ENCODE results near the gene LEPROT. TPM values are rescaled to one million over a fixed set of nuclear protein-coding genes. Genes with fewer than 3 reads are reported as not detected.
A peak's percentile ranks its signal among the peaks of the same experiment; 100 is the strongest.

The LEPROT gene
- total and polyA plus RNA-seq, 4 experiments from 2014 or later, result 13.2 to 27.1 (median 25.4) TPM

DNA sequence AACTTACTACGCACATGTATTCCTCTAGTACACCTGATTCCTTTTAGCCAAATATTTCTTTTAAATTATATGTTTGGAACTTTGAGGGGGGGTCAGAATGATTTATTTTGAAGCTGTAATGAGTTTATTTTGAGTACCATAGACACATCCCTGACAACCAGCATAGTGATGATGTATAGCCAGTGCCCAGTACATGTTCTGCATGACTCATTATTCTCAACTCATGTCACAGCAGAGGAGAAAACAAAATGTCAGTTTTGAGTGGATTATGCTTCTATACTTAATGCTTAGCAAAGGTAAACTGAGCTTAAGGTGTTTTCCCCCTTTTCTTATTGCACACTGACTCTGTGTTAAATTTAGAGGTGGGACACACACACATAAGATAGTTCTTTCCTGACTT, 22.4 kb upstream of the LEPROT start:
- no peak for DNase-seq
- intact Hi-C loops (cut with micrococcal nuclease), result no loop called here

GRCh38 chr1:65399003-65399402, 21.5 kb upstream of the LEPROT start:
- DNase-seq, result no peak
- H3K27me3 Mint-ChIP-seq, result no peaks in the 10 kb centered on the region
- no peak overlapping the region for H3K4me3 Mint-ChIP-seq
- CTCF ChIA-PET (ENCODE audit: partially characterized antibody), result no interaction called here
- POLR2A ChIA-PET (ENCODE audit: partially characterized antibody), result no interaction called here
- no peak overlapping the region for H3K27ac Mint-ChIP-seq
- H3K4me3 ChIP-seq (ENCODE audit: low read length in 2 of 2), result no peak overlapping the region
- H3K27ac ChIP-seq (ENCODE audit: low read depth, low read length), result no peak overlapping the region
- no peaks in the 10 kb centered on the region for H3K27me3 ChIP-seq (ENCODE audit: insufficient read depth, low read length)
- peaks cover 4 to 9% (median 6%) of the 10 kb centered on the region in 4 donors for H3K4me1 Mint-ChIP-seq
- no peaks in the 10 kb centered on the region for H3K9me3 ChIP-seq (ENCODE audit: control insufficient read depth in 1 of 2, low read length in 2 of 2)
- peaks cover 3 to 4% of the 10 kb centered on the region in 2 donors for H3K36me3 Mint-ChIP-seq
- peaks cover 9% of the 10 kb centered on the region for H3K4me1 ChIP-seq (ENCODE audit: insufficient read depth, low read length)
- no peaks in the 10 kb centered on the region for H3K36me3 ChIP-seq (ENCODE audit: insufficient read depth, low read length)
- H3K9me3 Mint-ChIP-seq, result no peaks in the 10 kb centered on the region
- intact Hi-C loops (cut with micrococcal nuclease), result no loop called here

More for the DNA sequence above, 22.4 kb upstream of the LEPROT start:
- Histone ChIP-seq H3K36me3 (ENCODE audit: insufficient read depth, low read length) (no peaks in the 10 kb centered on the region), H3K27ac (ENCODE audit: low read depth, low read length) (no peak overlapping the region), H3K4me3 (ENCODE audit: low read length in 2 of 2) (no peak overlapping the region), H3K9me3 (ENCODE audit: control insufficient read depth in 1 of 2, low read length in 2 of 2) (no peaks in the 10 kb centered on the region), H3K4me1 (ENCODE audit: insufficient read depth, low read length) (peaks cover 18% of the 10 kb centered on the region), H3K27me3 (ENCODE audit: insufficient read depth, low read length) (no peaks in the 10 kb centered on the region)
- Mint-ChIP-seq H3K9me3 (no peaks in the 10 kb centered on the region), H3K36me3 (peaks cover 3 to 4% of the 10 kb centered on the region in 2 donors), H3K27ac (no peak overlapping the region), H3K27me3 (no peaks in the 10 kb centered on the region), H3K4me1 (peaks cover 6 to 16% (median 9%) of the 10 kb centered on the region in 4 donors), H3K4me3 (no peak overlapping the region)
- ChIA-PET CTCF (ENCODE audit: partially characterized antibody) (no interaction called here), POLR2A (ENCODE audit: partially characterized antibody) (no interaction called here)

- Mint-ChIP-seq H3K27me3 (no peaks in the 10 kb centered on the region), H3K36me3 (peaks cover 2 to 3% of the 10 kb centered on the region in 2 donors), H3K4me3 (no peak overlapping the region), H3K9me3 (no peaks in the 10 kb centered on the region), H3K4me1 (peaks cover 0 to under 1% (median 0%) of the 10 kb centered on the region in 4 donors), H3K27ac (no peak overlapping the region)
- CTCF ChIA-PET (ENCODE audit: partially characterized antibody), result no interaction called here
- intact Hi-C loops (cut with micrococcal nuclease), result no loop called here
- no peaks in the 10 kb centered on the region for H3K4me1 ChIP-seq (ENCODE audit: insufficient read depth, low read length)
- no peak overlapping the region for H3K27ac ChIP-seq (ENCODE audit: low read depth, low read length)
- H3K27me3 ChIP-seq (ENCODE audit: insufficient read depth, low read length), result no peaks in the 10 kb centered on the region
- H3K9me3 ChIP-seq (ENCODE audit: control insufficient read depth in 1 of 2, low read length in 2 of 2), result no peaks in the 10 kb centered on the region
- H3K4me3 ChIP-seq (ENCODE audit: low read length in 2 of 2), result no peak overlapping the region
- POLR2A ChIA-PET (ENCODE audit: partially characterized antibody), result no interaction called here
- H3K36me3 ChIP-seq (ENCODE audit: insufficient read depth, low read length), result no peaks in the 10 kb centered on the region
- no peak for DNase-seq
Measured at GRCh38 chr1:65401612-65402011, 18.9 kb upstream of the LEPROT start.

GRCh38 chr1:65404941-65405340, 15.5 kb upstream of the LEPROT start:
- ChIA-PET POLR2A (ENCODE audit: partially characterized antibody) (no interaction called here), CTCF (ENCODE audit: partially characterized antibody) (interaction anchor here (0.7 kb wide), 1 partner anchor 10 kb away, joined by 3 read pairs; no protein-coding TSS in a partner anchor)
- DNase-seq, result no peak
- H3K36me3 Mint-ChIP-seq, result peaks cover 0 to 14% of the 10 kb centered on the region in 2 donors
- H3K27ac Mint-ChIP-seq, result no peak overlapping the region
- Histone ChIP-seq H3K9me3 (ENCODE audit: control insufficient read depth in 1 of 2, low read length in 2 of 2) (no peaks in the 10 kb centered on the region), H3K27ac (ENCODE audit: low read depth, low read length) (no peak overlapping the region), H3K4me1 (ENCODE audit: insufficient read depth, low read length) (no peaks in the 10 kb centered on the region), H3K36me3 (ENCODE audit: insufficient read depth, low read length) (no peaks in the 10 kb centered on the region), H3K27me3 (ENCODE audit: insufficient read depth, low read length) (no peaks in the 10 kb centered on the region), H3K4me3 (ENCODE audit: low read length in 2 of 2) (no peak overlapping the region)
- no peaks in the 10 kb centered on the region for H3K4me1 Mint-ChIP-seq
- H3K4me3 Mint-ChIP-seq, result no peak overlapping the region
- H3K9me3 Mint-ChIP-seq, result peaks cover 0 to 4% (median 0%) of the 10 kb centered on the region in 8 donors
- intact Hi-C loops (cut with micrococcal nuclease), result no loop called here
- H3K27me3 Mint-ChIP-seq, result no peaks in the 10 kb centered on the region

GRCh38 chr1:65407877-65408276, 12.6 kb upstream of the LEPROT start:
- no peak overlapping the region for H3K4me3 ChIP-seq (ENCODE audit: low read length in 2 of 2)
- Mint-ChIP-seq H3K36me3 (peaks cover 0 to 13% of the 10 kb centered on the region in 2 donors), H3K27me3 (no peaks in the 10 kb centered on the region), H3K4me3 (no peak overlapping the region), H3K27ac (no peak overlapping the region), H3K4me1 (no peaks in the 10 kb centered on the region), H3K9me3 (peaks cover 0 to 6% (median 0%) of the 10 kb centered on the region in 8 donors)
- H3K27ac ChIP-seq (ENCODE audit: low read depth, low read length), result no peak overlapping the region
- intact Hi-C loops (cut with micrococcal nuclease), result no loop called here
- CTCF ChIA-PET (ENCODE audit: partially characterized antibody), result no interaction called here
- H3K27me3 ChIP-seq (ENCODE audit: insufficient read depth, low read length), result no peaks in the 10 kb centered on the region
- no peaks in the 10 kb centered on the region for H3K4me1 ChIP-seq (ENCODE audit: insufficient read depth, low read length)
- no peaks in the 10 kb centered on the region for H3K9me3 ChIP-seq (ENCODE audit: control insufficient read depth in 1 of 2, low read length in 2 of 2)
- H3K36me3 ChIP-seq (ENCODE audit: insufficient read depth, low read length), result no peaks in the 10 kb centered on the region
- POLR2A ChIA-PET (ENCODE audit: partially characterized antibody), result no interaction called here
- no peak for DNase-seq

DNA sequence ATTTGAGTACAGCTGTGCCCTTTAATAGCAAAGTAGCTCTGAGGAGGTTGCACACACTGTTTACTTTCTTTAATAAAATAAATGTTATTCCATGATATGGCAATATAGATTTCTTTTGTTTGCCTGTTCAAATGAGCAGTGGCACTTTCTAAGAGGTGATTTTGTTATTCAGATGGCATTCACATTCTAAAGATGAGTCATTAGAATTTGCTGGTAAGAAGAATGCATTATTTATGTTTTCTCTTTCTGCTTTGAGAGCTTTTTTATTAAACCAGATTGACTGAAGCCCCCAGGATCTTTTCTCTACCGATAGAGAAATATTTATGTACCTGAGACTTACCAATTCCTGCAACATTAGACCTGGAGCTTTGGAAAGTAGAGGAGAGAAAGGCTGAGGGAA, 11.2 kb upstream of the LEPROT start:
- Histone ChIP-seq H3K36me3 (ENCODE audit: insufficient read depth, low read length) (no peaks in the 10 kb centered on the region), H3K4me1 (ENCODE audit: insufficient read depth, low read length) (no peaks in the 10 kb centered on the region), H3K27me3 (ENCODE audit: insufficient read depth, low read length) (no peaks in the 10 kb centered on the region), H3K27ac (ENCODE audit: low read depth, low read length) (no peak overlapping the region), H3K4me3 (ENCODE audit: low read length in 2 of 2) (no peak overlapping the region), H3K9me3 (ENCODE audit: control insufficient read depth in 1 of 2, low read length in 2 of 2) (no peaks in the 10 kb centered on the region)
- ChIA-PET CTCF (ENCODE audit: partially characterized antibody) (no interaction called here), POLR2A (ENCODE audit: partially characterized antibody) (no interaction called here)
- intact Hi-C loops (cut with micrococcal nuclease), result no loop called here
- H3K4me3 Mint-ChIP-seq, result no peak overlapping the region
- no peaks in the 10 kb centered on the region for H3K4me1 Mint-ChIP-seq
- peaks cover 0 to 13% of the 10 kb centered on the region in 2 donors for H3K36me3 Mint-ChIP-seq
- peaks cover 0 to 6% (median 0%) of the 10 kb centered on the region in 8 donors for H3K9me3 Mint-ChIP-seq
- no peak overlapping the region for H3K27ac Mint-ChIP-seq
- no peaks in the 10 kb centered on the region for H3K27me3 Mint-ChIP-seq
- no peak for DNase-seq

DNA sequence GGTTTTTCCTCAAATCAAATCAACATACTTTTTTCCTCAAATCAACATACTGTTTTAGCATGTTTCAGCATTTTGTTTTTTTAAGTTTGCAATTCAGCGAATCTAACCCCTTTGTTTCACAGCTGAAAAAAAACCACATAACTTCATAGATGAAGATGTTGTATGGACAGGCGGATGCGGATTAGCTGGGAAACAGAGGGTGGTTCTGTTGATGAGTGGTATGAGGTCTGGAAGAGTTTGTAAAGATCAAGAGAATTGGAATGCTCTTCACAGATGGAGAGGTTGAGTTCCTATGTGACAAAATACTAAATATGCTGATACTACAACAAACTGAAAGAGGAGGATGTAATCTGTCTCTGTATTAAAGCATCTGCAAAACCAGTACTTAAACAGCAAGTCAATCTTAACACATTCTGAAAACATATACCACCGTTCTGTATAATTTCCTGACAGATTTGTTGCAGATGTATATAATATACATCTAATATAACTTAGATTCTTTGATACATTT, 10.6 kb upstream of the LEPROT start:
- no peak for DNase-seq
- H3K36me3 Mint-ChIP-seq, result peaks cover 0 to 13% of the 10 kb centered on the region in 2 donors
- no peak overlapping the region for H3K27ac ChIP-seq (ENCODE audit: low read depth, low read length)
- no peaks in the 10 kb centered on the region for H3K4me1 ChIP-seq (ENCODE audit: insufficient read depth, low read length)
- intact Hi-C loops (cut with micrococcal nuclease), result no loop called here
- no peaks in the 10 kb centered on the region for H3K9me3 ChIP-seq (ENCODE audit: control insufficient read depth in 1 of 2, low read length in 2 of 2)
- H3K27ac Mint-ChIP-seq, result peak overlapping the region in 1 of 7 donors; percentile 61
- H3K4me1 Mint-ChIP-seq, result no peaks in the 10 kb centered on the region
- no peaks in the 10 kb centered on the region for H3K36me3 ChIP-seq (ENCODE audit: insufficient read depth, low read length)
- no peak overlapping the region for H3K4me3 Mint-ChIP-seq
- ChIA-PET CTCF (ENCODE audit: partially characterized antibody) (interaction anchor here (1.0 kb wide), 1 partner anchor 9 kb away, joined by 3 read pairs; no protein-coding TSS in a partner anchor), POLR2A (ENCODE audit: partially characterized antibody) (no interaction called here)
- no peak overlapping the region for H3K4me3 ChIP-seq (ENCODE audit: low read length in 2 of 2)
- no peaks in the 10 kb centered on the region for H3K27me3 ChIP-seq (ENCODE audit: insufficient read depth, low read length)
- H3K9me3 Mint-ChIP-seq, result peaks cover 0 to 6% (median 0%) of the 10 kb centered on the region in 8 donors
- H3K27me3 Mint-ChIP-seq, result no peaks in the 10 kb centered on the region
